Mesodermal cell (in vitro differentiated cells): ENCODE results near the gene FAM228B.

ENCODE experiments used
- H3K27ac ChIP-seq: 2 replicates; pipeline ENCODE4 v1.7.0; 2013; ENCODE audit warnings: mild to moderate bottlenecking, low read depth, low read length, moderate library complexity; ENCODE audit not compliant: severe bottlenecking
- H3K36me3 ChIP-seq: 2 replicates; pipeline ENCODE4 v1.7.1; 2013; ENCODE audit warnings: mild to moderate bottlenecking, low read length, moderate library complexity; ENCODE audit not compliant: control insufficient read depth, insufficient read depth
- H3K4me1 ChIP-seq: one replicate; pipeline ENCODE4 v1.7.1; 2013; ENCODE audit warnings: mild to moderate bottlenecking, low read length; ENCODE audit not compliant: insufficient read depth, control insufficient read depth, poor library complexity, severe bottlenecking
- H3K4me3 ChIP-seq: 2 replicates; pipeline ENCODE4 v1.7.0; 2013; ENCODE audit warnings: low read length, control low read depth, mild to moderate bottlenecking; ENCODE audit not compliant: insufficient read depth, poor library complexity, severe bottlenecking; ENCODE audit errors: extremely low read depth
- H3K9me3 ChIP-seq: 2 replicates; pipeline ENCODE4 v1.7.1; 2013; ENCODE audit warnings: mild to moderate bottlenecking, low read length, moderate library complexity; ENCODE audit not compliant: control insufficient read depth
- WGBS, 2 experiments: methylation state at CpG; one replicate each; pipeline ENCODE4 v1.1.5; 2013; ENCODE audit warnings: missing lambda C conversion rate in 2 of 2; ENCODE audit not compliant: insufficient coverage in 2 of 2; 5-methylcytosine and 5-hydroxymethylcytosine counted together

The FAM228B gene

GRCh38 chr2:24203029-24203786 lies 79.9 kb downstream of the FAM228B start:
- Histone ChIP-seq H3K4me1 (no peaks in the 10 kb centered on the region), H3K27ac (no peak overlapping the region), H3K4me3 (no peak overlapping the region), H3K9me3 (no peaks in the 10 kb centered on the region), H3K36me3 (peaks cover 4% of the 10 kb centered on the region)
- whole genome bisulfite sequencing, 2 experiments, result 85 to 89% methylated on average over 16 to 17 of the region's 19 CpGs

GRCh38 chr2:24203787-24204150 lies 80.5 kb downstream of the FAM228B start:
- 90 to 100% methylated on average over 2 of the region's 5 CpGs for whole genome bisulfite sequencing, 2 experiments

GRCh38 chr2:24204505-24204904 lies 81.2 kb downstream of the FAM228B start:
- peaks cover 4% of the 10 kb centered on the region for H3K36me3 ChIP-seq
- no peaks in the 10 kb centered on the region for H3K9me3 ChIP-seq
- 92 to 98% methylated on average over 12 of the region's 12 CpGs for WGBS, 2 experiments
- no peaks in the 10 kb centered on the region for H3K4me1 ChIP-seq
- no peak overlapping the region for H3K4me3 ChIP-seq
- H3K27ac ChIP-seq, result no peak overlapping the region

More at GRCh38 chr2:24203787-24204150, 80.5 kb downstream of the FAM228B start:
- Histone ChIP-seq H3K4me1 (no peaks in the 10 kb centered on the region), H3K4me3 (no peak overlapping the region), H3K27ac (no peak overlapping the region), H3K9me3 (no peaks in the 10 kb centered on the region), H3K36me3 (peaks cover 4% of the 10 kb centered on the region)

GRCh38 chr2:24205131-24205530 lies 81.9 kb downstream of the FAM228B start:
- WGBS, 2 experiments, result 92 to 100% methylated on average over 4 of the region's 4 CpGs
- peaks cover 4% of the 10 kb centered on the region for H3K36me3 ChIP-seq
- no peak overlapping the region for H3K27ac ChIP-seq

GRCh38 chr2:24206242-24206641 lies 83.0 kb downstream of the FAM228B start:
- no peak overlapping the region for H3K4me3 ChIP-seq
- WGBS, 2 experiments, result 89 to 93% methylated on average over 6 of the region's 6 CpGs
- no peaks in the 10 kb centered on the region for H3K4me1 ChIP-seq
- H3K9me3 ChIP-seq, result no peaks in the 10 kb centered on the region
- peaks cover 4% of the 10 kb centered on the region for H3K36me3 ChIP-seq
- no peak overlapping the region for H3K27ac ChIP-seq

More at GRCh38 chr2:24205131-24205530, 81.9 kb downstream of the FAM228B start:
- H3K9me3 ChIP-seq, result no peaks in the 10 kb centered on the region
- H3K4me1 ChIP-seq, result no peaks in the 10 kb centered on the region
- no peak overlapping the region for H3K4me3 ChIP-seq

- no peak overlapping the region for H3K4me3 ChIP-seq
- no peaks in the 10 kb centered on the region for H3K4me1 ChIP-seq
- H3K27ac ChIP-seq, result no peak overlapping the region
- H3K9me3 ChIP-seq, result no peaks in the 10 kb centered on the region
- H3K36me3 ChIP-seq, result peaks cover 4% of the 10 kb centered on the region
- 77 to 82% methylated on average over 5 to 8 of the region's 8 CpGs for WGBS, 2 experiments
These were observed 83.4 kb downstream of the FAM228B start for GRCh38 chr2:24206714-24207113.

- Histone ChIP-seq H3K4me1 (no peaks in the 10 kb centered on the region), H3K9me3 (no peaks in the 10 kb centered on the region), H3K36me3 (peaks cover 4% of the 10 kb centered on the region), H3K27ac (no peak overlapping the region), H3K4me3 (no peak overlapping the region)
- WGBS, 2 experiments, result 89 to 95% methylated on average over 8 to 11 of the region's 11 CpGs
These were observed 84.1 kb downstream of the FAM228B start for GRCh38 chr2:24207359-24207758.

GRCh38 chr2:24208490-24208889 lies 85.2 kb downstream of the FAM228B start:
- no peaks in the 10 kb centered on the region for H3K4me1 ChIP-seq
- H3K4me3 ChIP-seq, result no peak overlapping the region
- H3K27ac ChIP-seq, result no peak overlapping the region
- H3K9me3 ChIP-seq, result no peaks in the 10 kb centered on the region
- H3K36me3 ChIP-seq, result peaks cover 4% of the 10 kb centered on the region
- 96 to 97% methylated on average over 14 to 16 of the region's 16 CpGs for WGBS, 2 experiments

- Histone ChIP-seq H3K9me3 (no peaks in the 10 kb centered on the region), H3K4me1 (no peaks in the 10 kb centered on the region), H3K36me3 (no peaks in the 10 kb centered on the region), H3K27ac (no peak overlapping the region), H3K4me3 (no peak overlapping the region)
- 91 to 93% methylated on average over 15 of the region's 17 CpGs for WGBS, 2 experiments
These were observed 86.3 kb downstream of the FAM228B start for GRCh38 chr2:24209389-24210105.

GRCh38 chr2:24210106-24210455 lies 86.8 kb downstream of the FAM228B start:
- 92 to 100% methylated on average over 1 to 2 of the region's 2 CpGs for WGBS, 2 experiments
- H3K9me3 ChIP-seq, result no peaks in the 10 kb centered on the region
- no peaks in the 10 kb centered on the region for H3K36me3 ChIP-seq
- H3K27ac ChIP-seq, result no peak overlapping the region
- no peaks in the 10 kb centered on the region for H3K4me1 ChIP-seq
- no peak overlapping the region for H3K4me3 ChIP-seq

- no peaks in the 10 kb centered on the region for H3K9me3 ChIP-seq
- H3K4me1 ChIP-seq, result no peaks in the 10 kb centered on the region
- no peak overlapping the region for H3K4me3 ChIP-seq
- WGBS, 2 experiments, result 93 to 95% methylated on average over 15 to 17 of the region's 21 CpGs
- H3K36me3 ChIP-seq, result no peaks in the 10 kb centered on the region
- H3K27ac ChIP-seq, result no peak overlapping the region
These were observed 87.5 kb downstream of the FAM228B start for GRCh38 chr2:24210723-24211122.
